K562 (cell line): ENCODE results near the gene KATNB1. TPM values are rescaled to one million over a fixed set of nuclear protein-coding genes. Genes with fewer than 3 reads are reported as not detected.

ENCODE experiments used
- ATAC-seq: fragments of 200-7000 bp; cut with Tn5 transposase; 3 replicates; pipeline ENCODE4 v1.9.1; 2020; ENCODE audit warnings: moderate library complexity
- BruUV-seq: library from RNA; stranded (reverse); fragments of 400-500 nt; replicated peaks from 2 replicates; lab custom pipeline; 2021; lab: Mats Ljungman, UMichigan
- CTCF ChIA-PET: fragments of 300-600 bp; formaldehyde crosslinking; extraction: SDS; loops from one replicate; lab custom pipeline; 2021; ENCODE audit warnings: low intra/inter-chr PET ratio; lab: Yijun Ruan, JAX
- POLR2A ChIA-PET: fragments of 300-600, 350-650 bp; sonication (Branson Sonifier 250); formaldehyde crosslinking; extraction: SDS; loops from one replicate; lab custom pipeline; 2021; ENCODE audit warnings: antibody characterized with exemption, inconsistent platforms; lab: Yijun Ruan, JAX
- DNase-seq, 4 experiments: peaks; one replicate each; pipeline versions ENCODE4 v3.0.0 to v3.0.0-alpha.2; 2011 to 2018; ENCODE audit warnings: low spot score in 3 of 4, mixed read lengths in 3 of 4; ENCODE audit errors: extremely low read depth in 1 of 4
- FAIRE-seq: peaks from 2 replicates; lab custom pipeline; 2011; peaks lifted over from hg19 to GRCh38; lab: Jason Lieb, UNC
- H2AFZ ChIP-seq: 2 replicates; pipeline ENCODE4 v1.6.0; 2011; ENCODE audit warnings: low read depth, low read length, control low read depth, inconsistent platforms
- H3K27ac ChIP-seq: fragments of 200-600 bp; 3 replicates; pipeline ENCODE4 v1.8.0; 2011; ENCODE audit warnings: low read depth, mild to moderate bottlenecking, control low read depth, inconsistent platforms, low read length, moderate library complexity, mixed read lengths; ENCODE audit errors: extremely low read depth
- H3K27me3 ChIP-seq, 2 experiments: fragments of 300-600 bp in 1 of 2; 2 replicates in 1 of 2; 3 replicates in 1 of 2; pipeline versions ENCODE4 v1.6.0 to v1.8.0; 2011; ENCODE audit warnings: inconsistent platforms in 2 of 2, low read length in 2 of 2, mild to moderate bottlenecking in 1 of 2, mixed read lengths in 1 of 2, moderate library complexity in 1 of 2; ENCODE audit not compliant: control insufficient read depth in 2 of 2, insufficient read depth in 2 of 2
- H3K36me3 ChIP-seq: fragments of 300-600 bp; 3 replicates; pipeline ENCODE4 v1.8.0; 2011; ENCODE audit warnings: mild to moderate bottlenecking, low read length, inconsistent platforms; ENCODE audit not compliant: control insufficient read depth, insufficient read depth
- H3K4me1 ChIP-seq, 2 experiments: fragments of 200-600 bp in 1 of 2; replicated peaks in 1 of 2; 2 replicates in 1 of 2; 3 replicates in 1 of 2; pipeline versions ENCODE4 v1.5.1 to v1.8.0; 2011; ENCODE audit warnings: inconsistent platforms in 2 of 2, low read length in 2 of 2, mild to moderate bottlenecking in 1 of 2, mixed read lengths in 1 of 2, moderate library complexity in 1 of 2; ENCODE audit not compliant: control insufficient read depth in 2 of 2, insufficient read depth in 2 of 2
- H3K4me2 ChIP-seq: 2 replicates; pipeline ENCODE4 v1.6.1; 2011; ENCODE audit warnings: low read length, control low read depth, inconsistent platforms, mixed read lengths; ENCODE audit not compliant: insufficient read depth
- H3K4me3 ChIP-seq: fragments of 200-600 bp; sonication (generic), shearing (Covaris generic); 2 replicates; pipeline ENCODE4 v1.5.1; 2016; ENCODE audit warnings: control low read depth, inconsistent platforms
- H3K79me2 ChIP-seq: fragments of 200-600 bp; 3 replicates; pipeline ENCODE4 v1.8.0; 2011; ENCODE audit warnings: low read length, inconsistent platforms; ENCODE audit not compliant: control insufficient read depth, insufficient read depth
- H3K9ac ChIP-seq, 2 experiments: 2 replicates each; pipeline versions ENCODE4 v1.6.0 to v1.6.1; 2011; ENCODE audit warnings: low read depth in 2 of 2, low read length in 2 of 2, control low read depth in 1 of 2, inconsistent platforms in 1 of 2, mild to moderate bottlenecking in 1 of 2, mixed read lengths in 1 of 2; ENCODE audit not compliant: insufficient read depth in 1 of 2
- H3K9me1 ChIP-seq: one replicate; pipeline ENCODE4 v1.6.0; 2011; ENCODE audit warnings: inconsistent platforms, mild to moderate bottlenecking, low read length, moderate library complexity; ENCODE audit not compliant: control insufficient read depth, insufficient read depth
- H3K9me3 ChIP-seq: replicated peaks from 2 replicates; pipeline ENCODE4 v1.5.1; 2011; ENCODE audit warnings: low read depth, low read length, inconsistent platforms; ENCODE audit not compliant: control insufficient read depth, insufficient read depth
- H4K20me1 ChIP-seq: replicated peaks from 2 replicates; pipeline ENCODE4 v1.6.1; 2011; ENCODE audit warnings: low read length, inconsistent platforms, mixed read lengths; ENCODE audit not compliant: control insufficient read depth, insufficient read depth
- ATF4 ChIP-seq: fragments of 450-650 bp; formaldehyde crosslinking; IDR thresholded peaks from 2 replicates; pipeline ENCODE4 v1.4.0; 2022; ENCODE audit warnings: mild to moderate bottlenecking, moderate library complexity
- BRF1 ChIP-seq: IDR thresholded peaks from 3 replicates; pipeline ENCODE4 v1.6.1; 2011; ENCODE audit warnings: borderline replicate concordance, mild to moderate bottlenecking; ENCODE audit not compliant: insufficient read length; ENCODE audit errors: extremely low read depth
- CCAR2 ChIP-seq: fragments of 200-400 bp; formaldehyde crosslinking; IDR thresholded peaks from 2 replicates; pipeline ENCODE4 v1.6.1; 2017; ENCODE audit warnings: mild to moderate bottlenecking, low read depth, low read length
- HMG20B ChIP-seq: fragments of 250-450 bp; sonication (Bioruptor Pico); IDR thresholded peaks from 2 replicates; pipeline ENCODE4 v1.5.0; 2021; ENCODE audit warnings: mild to moderate bottlenecking
- IRF9 ChIP-seq: fragments of 450-650 bp; IDR thresholded peaks from 2 replicates; pipeline ENCODE4 v1.6.1; 2016; ENCODE audit warnings: missing biosample characterization, missing genetic modification characterization
- MAFK ChIP-seq: IDR thresholded peaks from 2 replicates; pipeline ENCODE4 v1.6.1; 2011; ENCODE audit warnings: low read length, improper control_type of control experiment
- NONO ChIP-seq, 2 experiments: fragments of 200-400 bp in 1 of 2; fragments of 450-650 bp in 1 of 2; formaldehyde crosslinking in 1 of 2; IDR thresholded peaks; 2 replicates each; pipeline ENCODE4 v1.6.1; 2017; ENCODE audit warnings: low read depth in 2 of 2, mild to moderate bottlenecking in 2 of 2, moderate library complexity in 2 of 2, low read length in 1 of 2
- SAP30 ChIP-seq: fragments of 200-600 bp; sonication (generic); IDR thresholded peaks from 2 replicates; pipeline ENCODE4 v1.6.1; 2012; ENCODE audit warnings: borderline replicate concordance, low read depth, mild to moderate bottlenecking, moderate library complexity, low read length, control low read depth, inconsistent platforms; ENCODE audit not compliant: insufficient read depth, poor library complexity, severe bottlenecking
- U2AF2 ChIP-seq: fragments of 200-400 bp; formaldehyde crosslinking; optimal IDR thresholded peaks from 2 replicates; pipeline ENCODE3; 2017; ENCODE audit warnings: low read depth, mild to moderate bottlenecking, low read length
- ZNF133 ChIP-seq: fragments of 250-450 bp; sonication (Bioruptor Pico); IDR thresholded peaks from 2 replicates; pipeline ENCODE4 v1.4.0; 2020; ENCODE audit warnings: mild to moderate bottlenecking
- ZNF217 ChIP-seq: sonication (generic); formaldehyde crosslinking; IDR thresholded peaks from 2 replicates; pipeline ENCODE4 v1.8.0; 2022; ENCODE audit warnings: mild to moderate bottlenecking, missing genetic modification reagents
- ZNF696 ChIP-seq: fragments of 250-450 bp; sonication (Bioruptor Pico); conservative IDR thresholded peaks from 2 replicates; pipeline ENCODE4 v1.4.0; 2020; ENCODE audit warnings: mild to moderate bottlenecking, moderate library complexity
- ZNF707 ChIP-seq: fragments of 250-450 bp; sonication (Bioruptor Pico); conservative IDR thresholded peaks from 2 replicates; pipeline ENCODE4 v1.8.0; 2022; ENCODE audit warnings: inconsistent platforms, mild to moderate bottlenecking, moderate library complexity
- WGBS: fragments of 100-300 bp; shearing (Covaris generic); methylation state at CpG from one replicate; pipeline ENCODE4 v1.1.6; 2016; ENCODE audit warnings: low coverage, mixed read lengths; ENCODE audit not compliant: insufficient coverage; ENCODE audit errors: missing lambda C conversion rate; 5-methylcytosine and 5-hydroxymethylcytosine counted together
- in situ Hi-C: fragments of 300-500 bp; cut with MboI; formaldehyde crosslinking; loops from 4 replicates; pipeline ENCODE4 v1.15.0; 2018; ENCODE audit warnings: inconsistent platforms, mixed read lengths
- intact Hi-C: fragments of 100-400 bp; cut with micrococcal nuclease; formaldehyde crosslinking; loops from 2 replicates; pipeline ENCODE4 v1.14.2; 2022
- polyA plus RNA-seq, 8 experiments: library from polyadenylated mRNA; depleted of rRNA in 4 of 8; stranded (reverse) in 5 of 8; unstranded in 3 of 8; fragments of >200 nt; fragmentation: Nextera tagmentation in 2 of 8; fragmentation: Illumina TruSeq in 1 of 8; extraction: Ambion mirVana in 2 of 8; extraction: Trizol in 1 of 8; gene quantifications; 2 replicates each; pipeline versions ENCODE4 v1.2.1 to v1.2.3, GENCODE V29; 2011 to 2014; ENCODE audit warnings: inconsistent platforms in 1 of 8, missing spikeins in 1 of 8
- total RNA-seq, 7 experiments: library from RNA; depleted of rRNA in 6 of 7; stranded (reverse); fragments of >200 nt in 6 of 7; fragmentation: Illumina TruSeq in 2 of 7; extraction: Trizol in 2 of 7; gene quantifications; 2 replicates each; pipeline versions ENCODE4 v1.2.1 to v1.2.3, GENCODE V29; 2011 to 2021; ENCODE audit warnings: low replicate concordance in 1 of 7
- TF ChIP-seq, protein P1 (sequence below): fragments of 250-450 bp; sonication (Bioruptor Pico); IDR thresholded peaks from 2 replicates; pipeline ENCODE4 v1.4.0; 2020; ENCODE audit warnings: mild to moderate bottlenecking, moderate library complexity, borderline replicate concordance
- TF ChIP-seq, protein P2 (sequence below): sonication (generic); formaldehyde crosslinking; IDR thresholded peaks from 2 replicates; pipeline ENCODE4 v1.8.0; 2022; ENCODE audit warnings: mild to moderate bottlenecking, missing genetic modification reagents

The KATNB1 gene
- total and polyA plus RNA-seq, 9 of the 15 experiments (the other 6 are each of a cell fraction or from before 2014, with no cell fraction given): 1.2 to 52.6 (median 21.9) TPM

DNA sequence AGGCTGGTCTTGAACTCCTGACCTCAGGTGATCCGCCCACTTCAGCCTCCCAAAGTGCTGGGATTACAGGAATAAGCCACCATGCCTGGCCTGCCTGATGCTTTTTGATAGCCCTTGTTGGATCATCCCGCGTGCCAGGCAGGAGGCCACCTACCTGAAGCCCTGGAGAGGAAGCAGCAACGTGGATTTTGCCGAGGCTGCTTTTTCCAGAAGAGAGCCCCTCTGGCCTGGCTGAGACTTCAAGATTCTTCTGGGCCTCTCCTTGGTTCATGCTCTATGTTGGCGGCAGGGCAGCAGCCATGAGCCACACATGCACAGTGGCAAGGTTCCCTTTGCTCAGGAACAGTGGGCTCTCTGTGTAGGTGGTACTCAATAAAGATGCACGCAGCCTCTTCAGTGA is 11.5 kb downstream of the KATNB1 start (continued):
- TF ChIP-seq, protein P1, sequence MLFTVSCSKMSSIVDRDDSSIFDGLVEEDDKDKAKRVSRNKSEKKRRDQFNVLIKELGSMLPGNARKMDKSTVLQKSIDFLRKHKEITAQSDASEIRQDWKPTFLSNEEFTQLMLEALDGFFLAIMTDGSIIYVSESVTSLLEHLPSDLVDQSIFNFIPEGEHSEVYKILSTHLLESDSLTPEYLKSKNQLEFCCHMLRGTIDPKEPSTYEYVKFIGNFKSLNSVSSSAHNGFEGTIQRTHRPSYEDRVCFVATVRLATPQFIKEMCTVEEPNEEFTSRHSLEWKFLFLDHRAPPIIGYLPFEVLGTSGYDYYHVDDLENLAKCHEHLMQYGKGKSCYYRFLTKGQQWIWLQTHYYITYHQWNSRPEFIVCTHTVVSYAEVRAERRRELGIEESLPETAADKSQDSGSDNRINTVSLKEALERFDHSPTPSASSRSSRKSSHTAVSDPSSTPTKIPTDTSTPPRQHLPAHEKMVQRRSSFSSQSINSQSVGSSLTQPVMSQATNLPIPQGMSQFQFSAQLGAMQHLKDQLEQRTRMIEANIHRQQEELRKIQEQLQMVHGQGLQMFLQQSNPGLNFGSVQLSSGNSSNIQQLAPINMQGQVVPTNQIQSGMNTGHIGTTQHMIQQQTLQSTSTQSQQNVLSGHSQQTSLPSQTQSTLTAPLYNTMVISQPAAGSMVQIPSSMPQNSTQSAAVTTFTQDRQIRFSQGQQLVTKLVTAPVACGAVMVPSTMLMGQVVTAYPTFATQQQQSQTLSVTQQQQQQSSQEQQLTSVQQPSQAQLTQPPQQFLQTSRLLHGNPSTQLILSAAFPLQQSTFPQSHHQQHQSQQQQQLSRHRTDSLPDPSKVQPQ (CRISPR knock-in tag): no peak
- TF ChIP-seq HMG20B (CRISPR knock-in tag) (no peak), SAP30 (no peak), BRF1 (no peak), ZNF133 (CRISPR knock-in tag) (no peak), CCAR2 (no peak)

DNA sequence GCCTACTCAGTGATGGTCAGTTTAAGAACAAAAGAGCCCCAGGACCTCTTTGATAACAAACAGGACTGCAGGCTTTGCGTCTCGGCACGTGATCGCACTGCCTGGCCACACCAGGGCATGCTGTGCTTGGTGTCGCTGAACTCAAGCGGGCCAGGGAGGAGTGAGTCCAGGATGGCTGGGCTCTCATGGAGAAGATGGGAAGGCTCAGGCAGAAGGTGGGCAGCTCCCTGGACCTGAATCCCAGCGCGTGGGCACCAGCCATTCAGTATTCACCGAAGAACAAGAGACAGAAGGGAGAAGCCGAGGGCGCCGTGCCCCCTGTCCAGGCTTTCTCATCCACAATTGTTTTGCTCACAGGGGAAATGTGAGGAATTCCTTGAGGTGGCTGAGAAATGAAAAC is 11.9 kb downstream of the KATNB1 start:
- H3K4me3 ChIP-seq: no peak overlapping the region
- intact Hi-C loops (no loop called here), in situ Hi-C loops (no loop called here)
- H3K9ac ChIP-seq: no peak overlapping the region
- H3K27ac ChIP-seq: no peak overlapping the region
- no TSS peak for BruUV-seq
- no peaks in the 10 kb centered on the region for H3K9me1 ChIP-seq
- no peaks in the 10 kb centered on the region for H4K20me1 ChIP-seq
- no peak for ATAC-seq
- ChIA-PET CTCF (no interaction called here), POLR2A (no interaction called here)
- H3K4me2 ChIP-seq: no peak overlapping the region
- no peak for FAIRE-seq
- H3K4me1 ChIP-seq: peaks cover 2 to 18% of the 10 kb centered on the region in 2 experiments
- H3K79me2 ChIP-seq: no peaks in the 10 kb centered on the region
- no peaks in the 10 kb centered on the region for H3K27me3 ChIP-seq
- DNase-seq: no peak
- 86% methylated on average over 12 of the region's 12 CpGs for WGBS
- no peak overlapping the region for H2AFZ ChIP-seq
- peaks cover 36% of the 10 kb centered on the region; the same call in 2 of the 3 replicates for H3K36me3 ChIP-seq
- H3K9me3 ChIP-seq: no peaks in the 10 kb centered on the region
- TF ChIP-seq ZNF707 (CRISPR knock-in tag) (no peak), ZNF696 (CRISPR knock-in tag) (no peak), U2AF2 (no peak), ATF4 (no peak), ZNF217 (CRISPR knock-in tag) (no peak), SAP30 (no peak), MAFK (no peak), IRF9 (tag) (no peak), NONO (IDR thresholded peaks at IDR 0.05; ENCODE audit: low read depth in 2 of 2, low read length in 1 of 2) (no peak)
- TF ChIP-seq, protein P2, sequence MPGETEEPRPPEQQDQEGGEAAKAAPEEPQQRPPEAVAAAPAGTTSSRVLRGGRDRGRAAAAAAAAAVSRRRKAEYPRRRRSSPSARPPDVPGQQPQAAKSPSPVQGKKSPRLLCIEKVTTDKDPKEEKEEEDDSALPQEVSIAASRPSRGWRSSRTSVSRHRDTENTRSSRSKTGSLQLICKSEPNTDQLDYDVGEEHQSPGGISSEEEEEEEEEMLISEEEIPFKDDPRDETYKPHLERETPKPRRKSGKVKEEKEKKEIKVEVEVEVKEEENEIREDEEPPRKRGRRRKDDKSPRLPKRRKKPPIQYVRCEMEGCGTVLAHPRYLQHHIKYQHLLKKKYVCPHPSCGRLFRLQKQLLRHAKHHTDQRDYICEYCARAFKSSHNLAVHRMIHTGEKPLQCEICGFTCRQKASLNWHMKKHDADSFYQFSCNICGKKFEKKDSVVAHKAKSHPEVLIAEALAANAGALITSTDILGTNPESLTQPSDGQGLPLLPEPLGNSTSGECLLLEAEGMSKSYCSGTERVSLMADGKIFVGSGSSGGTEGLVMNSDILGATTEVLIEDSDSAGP (CRISPR knock-in tag): no peak
